Stimulated activated CD4-positive, alpha-beta T cell treated with anti-CD3 and anti-CD28 coated beads, Interleukin-4, amount 100 ng/mL, for 1 hour (primary cell): ENCODE data around the gene CACNA1G.
A peak's percentile ranks its signal among the peaks of the same experiment; 100 is the strongest.

Experiments used
- DNase-seq: peaks from one replicate; pipeline ENCODE4 v3.0.0-alpha.2; 2020

Gene CACNA1G

DNA sequence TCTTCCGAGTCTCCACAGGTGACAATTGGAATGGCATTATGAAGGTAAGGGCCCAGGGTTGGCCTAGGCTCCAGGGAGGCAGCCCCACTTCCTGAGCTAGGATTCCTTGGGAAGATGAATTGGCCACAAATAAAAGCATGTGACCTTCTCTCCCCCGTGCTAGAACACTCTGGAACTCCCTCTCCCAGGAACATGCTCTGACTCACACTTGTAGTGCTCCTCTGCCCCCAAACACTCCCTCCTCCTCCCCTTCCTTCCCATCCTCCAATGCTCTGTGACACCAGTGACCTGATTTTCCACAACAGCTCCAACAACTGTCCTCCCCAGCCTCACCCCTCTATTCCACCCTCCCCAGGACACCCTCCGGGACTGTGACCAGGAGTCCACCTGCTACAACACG is 57.8 kb downstream of the CACNA1G start:
- no peak for DNase-seq

GRCh38 chr17:50618941-50619340 is 58.4 kb downstream of the CACNA1G start:
- DNase-seq = no peak

DNA sequence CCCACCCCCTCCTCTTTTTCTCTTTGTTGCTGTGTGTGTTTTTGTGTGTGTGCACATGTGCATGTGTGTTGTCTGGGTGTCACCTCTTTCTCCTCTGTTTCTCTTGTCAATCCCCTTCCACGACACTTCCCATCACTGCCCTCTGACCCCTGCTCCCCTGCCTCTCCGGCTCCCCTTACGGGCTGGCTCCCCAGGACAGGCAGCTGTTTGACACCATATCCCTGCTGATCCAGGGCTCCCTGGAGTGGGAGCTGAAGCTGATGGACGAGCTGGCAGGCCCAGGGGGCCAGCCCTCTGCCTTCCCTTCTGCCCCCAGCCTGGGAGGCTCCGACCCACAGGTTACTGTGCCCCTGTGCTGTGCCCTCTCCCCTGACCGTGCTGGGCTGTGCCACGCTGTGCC is 59.0 kb downstream of the CACNA1G start:
- DNase-seq = no peak

- DNase-seq = no peak
These were observed 59.7 kb downstream of the CACNA1G start for GRCh38 chr17:50620237-50620636.

DNA sequence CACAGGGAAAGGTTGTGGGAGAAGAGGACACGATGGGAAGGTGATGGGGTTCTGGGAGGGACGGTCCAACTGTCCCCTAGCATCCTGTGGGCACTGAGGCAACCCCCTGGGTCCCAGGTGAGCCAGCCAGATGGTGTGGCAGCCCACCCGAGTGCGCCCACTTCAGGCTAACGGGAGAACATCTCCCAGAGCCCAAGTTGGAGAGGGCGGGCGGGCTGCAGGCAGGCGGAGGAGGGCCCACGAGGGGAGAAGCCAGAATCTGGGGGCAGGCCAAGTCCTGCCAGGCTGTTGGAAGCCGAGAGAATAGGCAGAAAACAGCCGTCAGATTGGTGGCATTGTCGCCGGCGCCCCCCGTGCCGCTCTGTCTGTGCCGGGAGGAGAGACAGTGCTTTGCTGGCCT is 60.3 kb downstream of the CACNA1G start:
- no peak for DNase-seq

- DNase-seq = no peak
These were observed 61.1 kb downstream of the CACNA1G start for GRCh38 chr17:50621574-50622031.

DNA sequence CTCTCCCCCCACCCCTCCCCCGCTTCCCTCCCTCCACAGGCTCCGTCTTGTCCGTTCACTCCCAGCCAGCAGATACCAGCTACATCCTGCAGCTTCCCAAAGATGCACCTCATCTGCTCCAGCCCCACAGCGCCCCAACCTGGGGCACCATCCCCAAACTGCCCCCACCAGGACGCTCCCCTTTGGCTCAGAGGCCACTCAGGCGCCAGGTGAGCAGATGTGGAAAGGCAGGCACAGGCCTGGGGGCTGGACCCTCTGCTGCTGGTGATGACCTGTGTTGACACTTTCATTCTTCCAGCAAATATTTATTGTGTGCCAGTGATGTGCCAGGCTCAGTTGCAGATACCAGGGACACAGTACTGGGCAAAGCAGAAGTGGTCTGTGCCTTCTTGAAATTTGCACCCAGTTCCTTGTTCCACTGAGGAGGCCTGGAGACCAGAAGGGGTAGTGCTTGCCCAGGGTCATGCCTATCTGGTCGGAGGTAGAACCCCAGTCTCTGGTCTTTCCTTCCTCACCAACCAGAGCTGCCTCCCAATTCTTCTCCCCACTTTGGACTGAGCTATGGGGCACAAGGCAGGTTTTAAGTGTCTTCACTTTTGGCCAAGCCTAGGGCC is 63.9 kb downstream of the CACNA1G start:
- DNase-seq = no peak

DNA sequence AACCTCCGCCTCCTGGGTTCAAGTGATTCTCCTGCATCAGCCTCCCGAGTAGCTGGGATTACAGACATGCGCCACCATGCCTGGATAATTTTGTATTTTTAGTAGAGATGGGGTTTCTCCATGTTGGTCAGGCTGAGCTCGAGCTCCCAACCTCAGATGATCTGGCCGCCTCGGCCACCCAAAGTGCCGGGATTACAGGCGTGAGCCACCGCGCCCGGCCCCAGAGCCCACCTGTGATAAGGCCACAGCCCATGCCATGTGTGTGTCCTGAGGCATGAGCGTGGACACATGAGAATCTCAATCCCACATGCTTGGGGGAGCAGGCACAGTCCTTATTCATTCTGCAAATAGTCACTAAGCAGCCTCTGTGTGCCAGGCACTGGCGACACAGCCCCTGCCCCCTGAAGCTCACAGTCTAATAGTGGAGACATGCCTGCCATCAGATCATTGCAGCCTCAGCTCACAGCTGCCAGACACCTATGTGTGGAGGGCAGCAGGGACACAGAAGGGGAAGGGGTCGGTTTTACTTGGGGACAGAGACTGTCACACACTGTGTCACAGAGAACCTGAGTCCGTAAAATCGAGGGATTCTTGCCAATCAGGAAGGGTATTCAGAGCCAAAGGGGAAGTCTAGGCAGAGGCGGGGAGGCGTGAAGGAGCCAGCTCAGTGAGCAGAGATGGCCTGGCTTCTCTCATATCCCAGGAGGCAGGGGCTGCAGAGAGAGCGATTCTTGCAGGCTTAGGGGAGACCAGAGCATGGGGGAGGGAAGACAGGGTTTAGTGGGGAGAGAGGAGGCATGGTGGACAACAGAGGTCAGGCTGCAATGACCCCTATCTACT is 64.7 kb downstream of the CACNA1G start:
- no peak for DNase-seq

GRCh38 chr17:50626037-50626574 is 65.6 kb downstream of the CACNA1G start:
- DNase-seq = peak; percentile 68

GRCh38 chr17:50627036-50627781 is 66.7 kb downstream of the CACNA1G start:
- DNase-seq = no peak

GRCh38 chr17:50627782-50628601 is 67.5 kb downstream of the CACNA1G start:
- no peak for DNase-seq

DNA sequence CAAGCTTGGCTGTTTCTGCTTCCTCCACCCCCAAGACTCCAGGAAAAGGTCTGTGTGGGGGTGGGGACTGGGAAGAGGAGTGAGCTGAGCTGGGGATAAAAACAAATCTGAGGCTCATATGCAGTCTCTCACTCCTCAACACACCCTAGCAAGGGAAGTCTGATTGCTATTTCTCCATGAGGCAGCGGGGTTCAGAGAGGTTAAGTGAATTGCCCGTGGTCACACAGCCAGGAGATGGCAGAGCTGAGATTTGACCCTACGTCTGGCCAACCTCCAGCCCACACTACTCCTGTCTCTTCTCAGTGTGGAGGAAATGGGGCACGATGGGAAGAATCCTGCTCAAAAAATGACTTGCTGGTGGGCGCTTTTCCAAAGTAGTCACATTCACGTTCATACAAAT is 69.4 kb downstream of the CACNA1G start:
- no peak for DNase-seq

DNA sequence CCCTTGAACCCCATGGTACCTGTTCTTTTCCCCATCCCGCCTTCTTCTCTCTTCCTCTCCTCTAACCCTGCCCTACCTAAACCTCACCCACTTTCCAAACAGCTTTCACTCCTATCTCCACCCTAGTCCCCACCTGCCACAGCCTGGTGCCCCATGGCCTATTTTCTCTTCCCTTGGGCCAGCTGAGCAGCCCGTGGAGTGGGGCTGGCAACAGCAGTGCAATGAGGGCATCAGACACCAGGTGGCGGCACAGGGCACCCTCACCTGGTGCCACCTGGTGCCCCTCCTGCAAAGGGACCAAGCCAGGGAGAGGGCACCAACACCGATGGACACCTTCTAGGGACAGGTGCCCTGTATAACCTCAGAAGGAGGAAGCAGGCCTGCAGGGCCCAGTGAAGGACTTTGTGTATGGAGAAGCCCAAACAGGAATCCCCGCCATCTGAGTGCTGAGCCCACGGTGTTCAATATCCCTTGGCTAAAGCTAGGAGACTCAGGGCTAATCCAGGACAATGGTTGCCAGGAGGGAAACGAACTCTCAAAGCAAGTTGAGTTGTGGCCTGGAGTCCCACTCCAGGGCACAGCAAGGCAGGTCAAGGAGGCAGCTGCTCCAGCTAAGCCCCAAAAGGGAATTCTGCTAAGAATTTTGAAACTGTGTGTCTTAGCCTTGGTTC is 70.1 kb downstream of the CACNA1G start:
- peak; percentile 65 for DNase-seq

DNA sequence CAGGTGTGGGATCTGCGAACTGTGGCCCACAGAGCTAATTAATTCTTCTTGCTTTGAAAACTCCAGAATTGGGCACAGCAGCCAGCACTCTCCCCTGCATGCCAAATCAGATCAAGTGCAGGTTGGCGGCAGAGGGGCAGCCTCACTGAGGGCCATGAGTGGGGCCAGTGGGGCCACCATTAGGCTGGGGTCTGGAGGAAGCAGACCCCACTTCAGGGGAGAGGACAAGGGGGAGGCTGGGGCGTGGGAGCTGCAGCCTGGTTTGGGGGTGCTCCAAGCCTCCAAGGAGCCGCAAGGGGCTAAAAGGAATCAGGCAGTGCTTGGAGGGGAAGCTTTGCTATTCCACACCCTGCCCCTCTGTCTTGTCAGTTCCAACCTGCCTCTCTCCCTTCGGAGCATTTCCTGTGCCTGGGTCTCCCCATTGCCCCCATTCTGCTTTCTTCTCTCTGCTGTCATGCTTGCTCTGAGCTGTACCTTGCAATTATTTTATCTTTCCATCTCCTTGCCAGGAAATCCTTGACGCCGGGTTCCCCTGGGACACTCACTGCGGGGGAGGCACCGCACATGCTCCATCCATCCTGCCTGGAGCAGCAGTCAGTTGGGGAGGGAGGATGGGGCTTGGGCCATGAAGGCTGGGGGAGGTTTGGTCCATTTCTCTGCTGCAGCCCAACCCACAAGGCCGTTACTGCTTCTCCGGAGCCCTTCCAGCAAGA is 70.8 kb downstream of the CACNA1G start:
- DNase-seq = no peak

- no peak for DNase-seq
These were observed 71.5 kb downstream of the CACNA1G start for GRCh38 chr17:50631908-50632571.

GRCh38 chr17:50632637-50633036 is 72.1 kb downstream of the CACNA1G start:
- no peak for DNase-seq

DNA sequence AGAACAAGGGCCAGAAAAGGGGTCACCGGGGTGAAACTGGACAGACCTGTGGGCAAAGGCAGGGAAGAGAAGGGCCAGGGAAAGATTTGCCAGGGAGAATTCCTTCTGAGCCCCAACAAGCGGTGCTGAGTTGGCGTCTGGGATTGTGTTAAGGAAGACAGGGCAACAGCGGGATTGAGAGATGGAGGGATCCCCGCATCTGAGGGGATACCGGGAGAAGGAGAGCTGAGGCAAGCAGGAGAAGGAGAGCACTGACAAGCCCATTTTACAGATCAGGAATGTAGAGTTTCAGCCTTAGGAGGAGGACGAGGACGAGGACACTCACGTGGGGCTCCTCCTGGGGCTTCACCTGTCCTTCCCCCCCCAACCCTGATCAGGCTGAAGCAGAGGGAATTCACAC is 73.2 kb downstream of the CACNA1G start:
- no peak for DNase-seq

DNA sequence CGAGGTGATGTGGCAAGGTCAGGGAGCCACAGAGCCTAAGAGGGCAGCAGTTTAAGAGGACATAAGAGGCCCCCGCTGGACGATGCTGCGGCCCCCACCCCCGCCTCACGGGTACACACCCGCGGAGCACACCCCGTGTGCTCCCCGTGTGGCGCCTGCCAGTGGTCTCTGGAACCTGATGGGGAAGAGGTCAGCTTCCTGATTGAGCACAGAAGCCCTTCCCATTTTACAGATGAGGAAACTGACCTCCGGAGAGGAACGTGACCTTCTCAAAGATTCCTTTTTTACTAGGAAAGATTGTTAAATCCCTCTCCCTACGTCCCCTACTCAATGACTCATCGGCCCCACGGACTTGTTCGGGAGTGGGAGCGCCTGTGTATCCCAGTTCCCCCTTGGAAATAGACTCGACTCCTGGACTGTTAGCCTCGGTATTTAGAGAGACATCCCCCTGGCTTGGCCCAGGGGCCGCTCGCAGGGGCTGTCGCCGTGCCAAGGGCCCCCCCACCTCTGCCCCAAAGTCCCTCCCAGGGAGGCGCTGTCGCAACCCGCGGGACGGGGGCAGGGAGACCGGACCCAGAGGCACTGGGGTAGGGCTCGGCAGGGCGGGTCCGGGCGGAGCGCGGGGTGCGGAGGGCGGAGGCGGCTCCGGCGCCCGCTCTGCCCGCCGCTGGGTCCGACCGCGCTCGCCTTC is 73.9 kb downstream of the CACNA1G start, which contains the start of gene ABCC3:
Gene ABCC3 (plus strand): TSS at position 658 of the 691 bp plus-strand sequence. CDS start 56 bp downstream, outside the sequence.
- DNase-seq = no peak

DNA sequence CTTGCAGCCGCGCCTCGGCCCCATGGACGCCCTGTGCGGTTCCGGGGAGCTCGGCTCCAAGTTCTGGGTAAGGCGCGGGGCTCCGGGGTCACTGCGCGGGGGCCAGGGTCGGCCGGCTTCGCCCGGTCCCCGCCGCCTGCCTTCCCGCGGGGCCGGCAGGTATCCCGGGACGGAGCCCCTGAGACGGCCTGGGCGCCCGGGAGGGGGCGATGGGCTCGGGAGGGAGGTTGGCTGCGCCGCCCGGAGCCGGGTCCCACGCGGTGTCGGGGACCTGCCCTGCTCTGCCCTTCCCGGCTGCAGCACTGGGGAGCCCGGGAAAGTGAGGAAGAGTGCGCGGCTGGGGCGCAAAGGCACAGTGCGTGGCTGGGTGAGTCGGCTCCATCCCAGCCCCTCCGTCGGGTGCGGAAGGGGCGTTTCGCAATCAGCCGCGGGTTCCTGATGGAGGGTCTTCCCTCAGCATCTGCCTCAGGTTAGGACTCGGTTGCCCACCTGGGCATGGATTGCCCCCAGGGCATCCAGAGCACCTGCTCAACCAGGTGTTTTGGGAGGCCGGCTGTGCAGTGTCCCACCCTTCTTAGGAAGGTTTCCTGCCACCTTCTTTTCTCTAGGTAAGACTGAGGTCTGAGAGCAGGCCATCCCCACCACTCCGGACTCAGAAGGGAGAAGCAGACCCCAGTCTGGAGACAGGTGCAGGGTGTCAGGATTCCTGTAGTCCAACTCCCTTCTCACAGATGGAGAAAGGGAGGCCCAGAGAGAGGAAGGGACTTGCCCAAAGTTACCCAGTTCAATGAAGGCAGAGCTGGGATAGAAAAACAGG is 74.6 kb downstream of the CACNA1G start:
- no peak for DNase-seq
